IMR-90 (cell line): ENCODE measurements around the gene NRP2.
A peak's percentile ranks its signal among the peaks of the same experiment; 100 is the strongest.

Experiments
- CEBPB ChIP-seq: IDR thresholded peaks from 2 replicates; pipeline ENCODE4 v1.6.1; 2012; ENCODE audit warnings: low read depth, low read length, improper control_type of control experiment
- FOS ChIP-seq: fragments of 150-350 bp; IDR thresholded peaks from 2 replicates; pipeline ENCODE4 v1.6.1; 2016; ENCODE audit warnings: low read depth, low read length
- MAZ ChIP-seq: IDR thresholded peaks from 2 replicates; pipeline ENCODE4 v1.6.1; 2012; ENCODE audit warnings: low read depth, mild to moderate bottlenecking, low read length, improper control_type of control experiment, moderate library complexity, borderline replicate concordance
- POLR2A ChIP-seq: IDR thresholded peaks from 2 replicates; pipeline ENCODE4 v1.6.1; 2012; ENCODE audit warnings: mild to moderate bottlenecking, low read depth, low read length
- RFX5 ChIP-seq: IDR thresholded peaks from 2 replicates; pipeline ENCODE4 v1.8.0; 2012; ENCODE audit warnings: low read depth, mild to moderate bottlenecking, low read length, moderate library complexity
- TF ChIP-seq, protein P1 (sequence below): conservative IDR thresholded peaks from 2 replicates; pipeline ENCODE4 v1.5.1; 2012; ENCODE audit warnings: mild to moderate bottlenecking, low read depth, low read length, improper control_type of control experiment

DNA sequence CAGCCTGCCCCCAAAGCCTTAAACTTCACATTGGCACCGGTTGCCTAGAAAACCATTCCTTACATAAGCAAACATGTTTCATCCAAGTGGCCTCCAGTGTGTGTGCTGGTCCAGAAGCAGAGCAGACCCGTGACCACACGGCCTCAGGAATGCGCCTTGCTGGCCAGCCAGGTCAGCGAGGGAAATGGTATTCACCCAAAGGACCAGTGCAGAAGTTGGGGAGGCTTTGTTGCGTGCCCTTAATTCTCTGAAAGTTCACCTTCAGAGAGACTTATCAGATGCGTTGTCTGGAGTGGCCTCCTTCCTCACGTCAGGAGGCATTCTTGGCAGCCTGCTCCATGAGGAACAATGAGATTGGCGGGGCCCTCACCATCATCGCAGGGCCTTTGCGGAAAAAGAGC lies 25.9 kb downstream of the NRP2 start:
- TF ChIP-seq FOS (peak; percentile 15; the same call in 1 of the 2 replicates), POLR2A (no peak), RFX5 (no peak), MAZ (no peak), CEBPB (no peak)
- TF ChIP-seq, protein P1, sequence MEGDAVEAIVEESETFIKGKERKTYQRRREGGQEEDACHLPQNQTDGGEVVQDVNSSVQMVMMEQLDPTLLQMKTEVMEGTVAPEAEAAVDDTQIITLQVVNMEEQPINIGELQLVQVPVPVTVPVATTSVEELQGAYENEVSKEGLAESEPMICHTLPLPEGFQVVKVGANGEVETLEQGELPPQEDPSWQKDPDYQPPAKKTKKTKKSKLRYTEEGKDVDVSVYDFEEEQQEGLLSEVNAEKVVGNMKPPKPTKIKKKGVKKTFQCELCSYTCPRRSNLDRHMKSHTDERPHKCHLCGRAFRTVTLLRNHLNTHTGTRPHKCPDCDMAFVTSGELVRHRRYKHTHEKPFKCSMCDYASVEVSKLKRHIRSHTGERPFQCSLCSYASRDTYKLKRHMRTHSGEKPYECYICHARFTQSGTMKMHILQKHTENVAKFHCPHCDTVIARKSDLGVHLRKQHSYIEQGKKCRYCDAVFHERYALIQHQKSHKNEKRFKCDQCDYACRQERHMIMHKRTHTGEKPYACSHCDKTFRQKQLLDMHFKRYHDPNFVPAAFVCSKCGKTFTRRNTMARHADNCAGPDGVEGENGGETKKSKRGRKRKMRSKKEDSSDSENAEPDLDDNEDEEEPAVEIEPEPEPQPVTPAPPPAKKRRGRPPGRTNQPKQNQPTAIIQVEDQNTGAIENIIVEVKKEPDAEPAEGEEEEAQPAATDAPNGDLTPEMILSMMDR = no peak
